Nephron (organoid): ENCODE data around the gene RNF113B.
A peak's percentile ranks its signal among the peaks of the same experiment; 100 is the strongest.

ENCODE experiments used
- H3K27ac Mint-ChIP-seq, 3 experiments: 2 replicates each; pipeline ENCODE4 v1.8.0; 2020; ENCODE audit warnings: mixed read lengths in 3 of 3, mild to moderate bottlenecking in 2 of 3, moderate library complexity in 1 of 3
- H3K27me3 Mint-ChIP-seq: 2 replicates; pipeline ENCODE4 v1.8.0; 2021; ENCODE audit warnings: low read depth, mild to moderate bottlenecking, moderate library complexity, mixed read lengths
- H3K36me3 Mint-ChIP-seq: 2 replicates; pipeline ENCODE4 v1.8.0; 2020; ENCODE audit warnings: low read depth, mixed read lengths
- H3K4me1 Mint-ChIP-seq: 2 replicates; pipeline ENCODE4 v1.8.0; 2020; ENCODE audit warnings: mixed read lengths
- H3K4me3 Mint-ChIP-seq, 3 experiments: 2 replicates each; pipeline ENCODE4 v1.8.0; 2020; ENCODE audit warnings: mild to moderate bottlenecking in 3 of 3, mixed read lengths in 3 of 3, moderate library complexity in 2 of 3
- H3K9me3 Mint-ChIP-seq: 2 replicates; pipeline ENCODE4 v1.8.0; 2020; ENCODE audit warnings: mixed read lengths
- TF ChIP-seq, protein P1 (sequence below), 3 experiments: fragments of 200-600 bp; sonication (generic); IDR thresholded peaks; one replicate each; pipeline ENCODE4 v1.5.0; 2021; ENCODE audit warnings: antibody characterized with exemption in 3 of 3; ENCODE audit not compliant: unreplicated experiment in 3 of 3

Gene RNF113B

DNA sequence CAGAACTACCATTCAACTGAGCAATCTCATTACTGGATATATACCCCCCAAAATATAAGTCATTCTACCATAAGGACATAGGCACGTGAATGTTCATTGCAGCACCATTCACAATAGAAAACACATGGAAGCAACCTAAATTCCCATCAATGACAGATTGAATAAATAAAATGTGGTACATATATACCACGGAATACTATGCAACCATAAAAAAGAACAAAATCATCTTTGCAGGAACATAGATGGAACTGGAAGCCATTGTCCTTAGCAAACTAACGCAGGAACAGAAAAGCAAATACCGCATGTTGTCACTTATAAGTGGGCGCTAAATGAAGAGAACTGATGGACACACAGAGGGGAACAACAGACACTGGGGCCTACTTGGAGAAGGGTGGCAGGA lies 14.1 kb downstream of the RNF113B start:
- H3K36me3 Mint-ChIP-seq: peaks cover 36% of the 10 kb centered on the region
- TF ChIP-seq, protein P1, sequence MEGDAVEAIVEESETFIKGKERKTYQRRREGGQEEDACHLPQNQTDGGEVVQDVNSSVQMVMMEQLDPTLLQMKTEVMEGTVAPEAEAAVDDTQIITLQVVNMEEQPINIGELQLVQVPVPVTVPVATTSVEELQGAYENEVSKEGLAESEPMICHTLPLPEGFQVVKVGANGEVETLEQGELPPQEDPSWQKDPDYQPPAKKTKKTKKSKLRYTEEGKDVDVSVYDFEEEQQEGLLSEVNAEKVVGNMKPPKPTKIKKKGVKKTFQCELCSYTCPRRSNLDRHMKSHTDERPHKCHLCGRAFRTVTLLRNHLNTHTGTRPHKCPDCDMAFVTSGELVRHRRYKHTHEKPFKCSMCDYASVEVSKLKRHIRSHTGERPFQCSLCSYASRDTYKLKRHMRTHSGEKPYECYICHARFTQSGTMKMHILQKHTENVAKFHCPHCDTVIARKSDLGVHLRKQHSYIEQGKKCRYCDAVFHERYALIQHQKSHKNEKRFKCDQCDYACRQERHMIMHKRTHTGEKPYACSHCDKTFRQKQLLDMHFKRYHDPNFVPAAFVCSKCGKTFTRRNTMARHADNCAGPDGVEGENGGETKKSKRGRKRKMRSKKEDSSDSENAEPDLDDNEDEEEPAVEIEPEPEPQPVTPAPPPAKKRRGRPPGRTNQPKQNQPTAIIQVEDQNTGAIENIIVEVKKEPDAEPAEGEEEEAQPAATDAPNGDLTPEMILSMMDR (IDR thresholded peaks at IDR 0.05; ENCODE audit: unreplicated experiment in 3 of 3): no peak
- H3K4me3 Mint-ChIP-seq: no peak overlapping the region
- H3K4me1 Mint-ChIP-seq: peaks cover 26% of the 10 kb centered on the region
- no peaks in the 10 kb centered on the region for H3K27me3 Mint-ChIP-seq
- H3K9me3 Mint-ChIP-seq: no peaks in the 10 kb centered on the region
- peak overlapping the region; percentile 7 to 50 (median 10) for H3K27ac Mint-ChIP-seq

DNA sequence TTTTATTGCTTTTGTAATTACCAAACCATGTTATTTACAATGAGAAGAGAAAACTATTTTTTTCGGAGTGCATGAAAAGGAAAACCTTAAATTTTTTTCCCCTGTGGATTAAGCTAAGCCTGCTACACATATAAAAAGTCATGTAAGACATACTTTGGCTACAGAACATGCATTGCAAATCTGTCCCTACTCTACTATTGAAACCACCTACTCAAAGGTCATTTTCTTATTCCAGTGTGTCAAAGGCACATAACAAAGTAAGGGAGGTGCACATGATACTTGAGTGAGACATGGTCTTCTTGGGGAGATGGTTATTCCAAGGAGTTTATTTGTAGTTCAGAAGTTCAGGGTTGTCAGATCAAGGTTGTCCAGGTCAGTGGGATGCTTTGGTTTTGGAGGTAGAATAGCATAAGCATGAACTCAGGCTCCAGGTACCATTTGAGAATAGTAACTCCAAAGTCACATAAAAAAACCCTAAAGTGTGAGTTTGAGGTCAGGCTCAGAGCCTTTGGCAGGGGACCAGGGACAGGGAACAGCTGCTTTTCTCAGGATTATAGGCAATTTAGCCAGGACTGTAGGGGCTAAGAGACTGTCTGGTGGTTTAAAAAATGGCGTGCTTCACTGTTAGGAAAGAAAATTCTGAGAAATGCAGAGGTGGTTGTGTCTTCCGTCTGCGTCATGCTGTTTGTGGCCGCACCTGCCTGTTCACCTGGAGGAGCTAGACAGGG lies 18.7 kb downstream of the RNF113B start:
- no peak overlapping the region for H3K4me3 Mint-ChIP-seq
- H3K4me1 Mint-ChIP-seq: peaks cover 45% of the 10 kb centered on the region
- no peaks in the 10 kb centered on the region for H3K9me3 Mint-ChIP-seq
- H3K27ac Mint-ChIP-seq: peak overlapping the region; percentile 57 to 81 (median 66)
- TF ChIP-seq, protein P1 (IDR thresholded peaks at IDR 0.05; ENCODE audit: unreplicated experiment in 3 of 3): no peak
- peaks cover 52% of the 10 kb centered on the region for H3K36me3 Mint-ChIP-seq
- no peaks in the 10 kb centered on the region for H3K27me3 Mint-ChIP-seq

DNA sequence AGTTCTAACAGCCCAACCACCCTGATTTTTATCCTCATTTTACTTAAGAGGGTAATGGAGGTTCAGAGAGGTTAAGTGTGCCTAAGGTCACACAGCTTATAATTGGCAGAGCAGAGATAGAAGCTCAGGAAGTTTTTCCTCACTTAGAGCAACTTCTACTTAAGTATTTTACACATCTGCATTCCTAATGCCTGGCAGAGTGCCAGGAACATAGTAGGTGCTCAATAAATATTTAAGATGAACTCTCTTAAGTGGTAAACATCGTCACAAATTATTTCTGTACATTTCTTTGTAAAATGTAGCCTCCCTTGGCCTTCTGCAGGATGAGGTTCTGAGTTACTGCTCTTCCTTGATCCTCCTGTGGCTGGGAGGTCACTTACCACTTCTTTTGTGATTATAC lies 19.5 kb downstream of the RNF113B start:
- Mint-ChIP-seq H3K9me3 (no peaks in the 10 kb centered on the region), H3K27me3 (no peaks in the 10 kb centered on the region), H3K4me3 (no peak overlapping the region), H3K36me3 (peaks cover 50% of the 10 kb centered on the region), H3K27ac (peak overlapping the region; percentile 57 to 86 (median 81)), H3K4me1 (peaks cover 45% of the 10 kb centered on the region)
- TF ChIP-seq, protein P1 (IDR thresholded peaks at IDR 0.05; ENCODE audit: unreplicated experiment in 3 of 3): no peak

DNA sequence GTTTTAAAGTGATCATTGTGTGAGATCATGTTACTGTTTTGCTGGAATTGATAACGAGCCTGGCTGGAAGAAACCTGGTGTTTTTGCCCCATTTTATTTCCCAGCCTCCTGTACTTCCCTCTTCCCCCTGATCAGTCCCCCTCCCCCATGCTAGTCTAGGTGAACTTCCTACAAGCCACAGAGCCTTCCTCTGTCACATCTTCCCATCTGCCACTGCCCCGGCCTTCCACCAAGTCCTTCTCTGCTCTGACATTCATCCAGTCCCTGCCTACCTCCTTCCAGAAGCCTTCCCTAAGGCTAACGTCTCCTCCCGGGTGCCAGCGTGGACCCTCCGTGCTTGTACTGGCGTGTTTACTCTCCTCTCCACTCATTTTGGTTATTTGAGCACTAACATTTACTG lies 19.9 kb downstream of the RNF113B start:
- H3K36me3 Mint-ChIP-seq: peaks cover 49% of the 10 kb centered on the region
- no peaks in the 10 kb centered on the region for H3K27me3 Mint-ChIP-seq
- H3K27ac Mint-ChIP-seq: peak overlapping the region; percentile 54 to 86 (median 81)
- H3K4me1 Mint-ChIP-seq: peaks cover 45% of the 10 kb centered on the region
- TF ChIP-seq, protein P1 (IDR thresholded peaks at IDR 0.05; ENCODE audit: unreplicated experiment in 3 of 3): no peak
- no peaks in the 10 kb centered on the region for H3K9me3 Mint-ChIP-seq
- no peak overlapping the region for H3K4me3 Mint-ChIP-seq

DNA sequence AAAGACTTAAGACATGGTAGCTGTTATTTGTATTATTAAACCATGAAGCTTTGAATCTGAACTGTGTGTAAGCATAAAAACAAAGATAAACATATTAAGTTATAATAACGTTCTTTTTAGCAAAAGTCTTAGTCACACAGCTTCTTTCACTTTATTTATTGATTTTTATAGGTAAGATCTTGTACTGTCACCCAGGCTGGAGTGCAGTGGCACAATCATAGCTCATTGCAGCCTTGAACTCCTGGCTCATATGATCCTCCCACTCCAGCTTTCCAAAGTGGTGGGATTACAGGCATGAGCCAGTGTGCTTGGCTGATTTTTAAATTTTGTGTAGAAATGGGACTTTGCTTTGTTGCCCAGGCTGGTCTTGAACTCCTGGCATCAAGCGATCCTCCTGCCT lies 20.8 kb downstream of the RNF113B start:
- TF ChIP-seq, protein P1 (IDR thresholded peaks at IDR 0.05; ENCODE audit: unreplicated experiment in 3 of 3): no peak
- Mint-ChIP-seq H3K4me1 (peaks cover 43% of the 10 kb centered on the region), H3K4me3 (no peak overlapping the region), H3K9me3 (no peaks in the 10 kb centered on the region), H3K27me3 (no peaks in the 10 kb centered on the region), H3K36me3 (peaks cover 45% of the 10 kb centered on the region), H3K27ac (no peak overlapping the region)
